K562 (cell line): ENCODE results near the gene RNF114. TPM values are rescaled to one million over a fixed set of nuclear protein-coding genes. Genes with fewer than 3 reads are reported as not detected.

Experiments
- ATAC-seq: fragments of 200-7000 bp; cut with Tn5 transposase; 3 replicates; pipeline ENCODE4 v1.9.1; 2020; ENCODE audit warnings: moderate library complexity
- BruUV-seq: library from RNA; stranded (reverse); fragments of 400-500 nt; replicated peaks from 2 replicates; lab custom pipeline; 2021; lab: Mats Ljungman, UMichigan
- CTCF ChIA-PET: fragments of 300-600 bp; formaldehyde crosslinking; extraction: SDS; loops from one replicate; lab custom pipeline; 2021; ENCODE audit warnings: low intra/inter-chr PET ratio; lab: Yijun Ruan, JAX
- POLR2A ChIA-PET: fragments of 300-600, 350-650 bp; sonication (Branson Sonifier 250); formaldehyde crosslinking; extraction: SDS; loops from one replicate; lab custom pipeline; 2021; ENCODE audit warnings: antibody characterized with exemption, inconsistent platforms; lab: Yijun Ruan, JAX
- DNase-seq, 4 experiments: peaks; one replicate each; pipeline versions ENCODE4 v3.0.0 to v3.0.0-alpha.2; 2011 to 2018; ENCODE audit warnings: low spot score in 3 of 4, mixed read lengths in 3 of 4; ENCODE audit errors: extremely low read depth in 1 of 4
- FAIRE-seq: peaks from 2 replicates; lab custom pipeline; 2011; peaks lifted over from hg19 to GRCh38; lab: Jason Lieb, UNC
- H2AFZ ChIP-seq: 2 replicates; pipeline ENCODE4 v1.6.0; 2011; ENCODE audit warnings: low read depth, low read length, control low read depth, inconsistent platforms
- H3K27ac ChIP-seq: fragments of 200-600 bp; 3 replicates; pipeline ENCODE4 v1.8.0; 2011; ENCODE audit warnings: low read depth, mild to moderate bottlenecking, control low read depth, inconsistent platforms, low read length, moderate library complexity, mixed read lengths; ENCODE audit errors: extremely low read depth
- H3K27me3 ChIP-seq, 2 experiments: fragments of 300-600 bp in 1 of 2; 2 replicates in 1 of 2; 3 replicates in 1 of 2; pipeline versions ENCODE4 v1.6.0 to v1.8.0; 2011; ENCODE audit warnings: inconsistent platforms in 2 of 2, low read length in 2 of 2, mild to moderate bottlenecking in 1 of 2, mixed read lengths in 1 of 2, moderate library complexity in 1 of 2; ENCODE audit not compliant: control insufficient read depth in 2 of 2, insufficient read depth in 2 of 2
- H3K36me3 ChIP-seq: fragments of 300-600 bp; 3 replicates; pipeline ENCODE4 v1.8.0; 2011; ENCODE audit warnings: mild to moderate bottlenecking, low read length, inconsistent platforms; ENCODE audit not compliant: control insufficient read depth, insufficient read depth
- H3K4me1 ChIP-seq, 2 experiments: fragments of 200-600 bp in 1 of 2; replicated peaks in 1 of 2; 2 replicates in 1 of 2; 3 replicates in 1 of 2; pipeline versions ENCODE4 v1.5.1 to v1.8.0; 2011; ENCODE audit warnings: inconsistent platforms in 2 of 2, low read length in 2 of 2, mild to moderate bottlenecking in 1 of 2, mixed read lengths in 1 of 2, moderate library complexity in 1 of 2; ENCODE audit not compliant: control insufficient read depth in 2 of 2, insufficient read depth in 2 of 2
- H3K4me2 ChIP-seq: 2 replicates; pipeline ENCODE4 v1.6.1; 2011; ENCODE audit warnings: low read length, control low read depth, inconsistent platforms, mixed read lengths; ENCODE audit not compliant: insufficient read depth
- H3K4me3 ChIP-seq: fragments of 200-600 bp; sonication (generic), shearing (Covaris generic); 2 replicates; pipeline ENCODE4 v1.5.1; 2016; ENCODE audit warnings: control low read depth, inconsistent platforms
- H3K79me2 ChIP-seq: fragments of 200-600 bp; 3 replicates; pipeline ENCODE4 v1.8.0; 2011; ENCODE audit warnings: low read length, inconsistent platforms; ENCODE audit not compliant: control insufficient read depth, insufficient read depth
- H3K9ac ChIP-seq, 2 experiments: 2 replicates each; pipeline versions ENCODE4 v1.6.0 to v1.6.1; 2011; ENCODE audit warnings: low read depth in 2 of 2, low read length in 2 of 2, control low read depth in 1 of 2, inconsistent platforms in 1 of 2, mild to moderate bottlenecking in 1 of 2, mixed read lengths in 1 of 2; ENCODE audit not compliant: insufficient read depth in 1 of 2
- H3K9me1 ChIP-seq: one replicate; pipeline ENCODE4 v1.6.0; 2011; ENCODE audit warnings: inconsistent platforms, mild to moderate bottlenecking, low read length, moderate library complexity; ENCODE audit not compliant: control insufficient read depth, insufficient read depth
- H3K9me3 ChIP-seq: replicated peaks from 2 replicates; pipeline ENCODE4 v1.5.1; 2011; ENCODE audit warnings: low read depth, low read length, inconsistent platforms; ENCODE audit not compliant: control insufficient read depth, insufficient read depth
- H4K20me1 ChIP-seq: replicated peaks from 2 replicates; pipeline ENCODE4 v1.6.1; 2011; ENCODE audit warnings: low read length, inconsistent platforms, mixed read lengths; ENCODE audit not compliant: control insufficient read depth, insufficient read depth
- ATF4 ChIP-seq: fragments of 450-650 bp; formaldehyde crosslinking; IDR thresholded peaks from 2 replicates; pipeline ENCODE4 v1.4.0; 2022; ENCODE audit warnings: mild to moderate bottlenecking, moderate library complexity
- DLX4 ChIP-seq: fragments of 250-450 bp; sonication (Bioruptor Pico); IDR thresholded peaks from 2 replicates; pipeline ENCODE4 v1.6.1; 2021; ENCODE audit warnings: mild to moderate bottlenecking
- HMGXB4 ChIP-seq: sonication (generic); formaldehyde crosslinking; IDR thresholded peaks from 2 replicates; pipeline ENCODE4 v1.8.1; 2023; ENCODE audit warnings: mild to moderate bottlenecking, missing genetic modification reagents
- IRF1 ChIP-seq: sonication (generic); formaldehyde crosslinking; IDR thresholded peaks from 2 replicates; pipeline ENCODE4 v1.8.0; 2022; ENCODE audit warnings: missing genetic modification reagents, mild to moderate bottlenecking, borderline replicate concordance
- KDM5B ChIP-seq: fragments of 200-600 bp; sonication (generic); IDR thresholded peaks from 2 replicates; pipeline ENCODE4 v1.6.1; 2012; ENCODE audit warnings: low read depth, mild to moderate bottlenecking, moderate library complexity, low read length, control low read depth, inconsistent platforms; ENCODE audit not compliant: insufficient replicate concordance
- L3MBTL2 ChIP-seq: fragments of 450-650 bp; IDR thresholded peaks from 2 replicates; pipeline ENCODE4 v1.6.1; 2016; ENCODE audit warnings: mild to moderate bottlenecking, moderate library complexity
- MECOM ChIP-seq: fragments of 250-450 bp; sonication (Bioruptor Pico); IDR thresholded peaks from 2 replicates; pipeline ENCODE4 v1.8.0; 2022; ENCODE audit warnings: inconsistent platforms
- TAF15 ChIP-seq: fragments of 200-400 bp; formaldehyde crosslinking; IDR thresholded peaks from 2 replicates; pipeline ENCODE4 v1.6.1; 2017; ENCODE audit warnings: mild to moderate bottlenecking, low read depth, low read length, moderate library complexity
- TEAD4 ChIP-seq, 2 experiments: sonication (generic) in 1 of 2; formaldehyde crosslinking in 1 of 2; IDR thresholded peaks; 2 replicates each; pipeline versions ENCODE4 v1.6.1 to v1.8.0; 2012 to 2022; ENCODE audit warnings: borderline replicate concordance in 1 of 2, inconsistent platforms in 1 of 2, low read length in 1 of 2, mild to moderate bottlenecking in 1 of 2, missing genetic modification reagents in 1 of 2
- UBTF ChIP-seq, 2 experiments: IDR thresholded peaks; 2 replicates each; pipeline ENCODE4 v1.6.1; 2012; ENCODE audit warnings: improper control_type of control experiment in 2 of 2, low read depth in 2 of 2, low read length in 2 of 2, borderline replicate concordance in 1 of 2
- ZSCAN29 ChIP-seq: fragments of 450-650 bp; IDR thresholded peaks from 2 replicates; pipeline ENCODE4 v1.6.1; 2017
- WGBS: fragments of 100-300 bp; shearing (Covaris generic); methylation state at CpG from one replicate; pipeline ENCODE4 v1.1.6; 2016; ENCODE audit warnings: low coverage, mixed read lengths; ENCODE audit not compliant: insufficient coverage; ENCODE audit errors: missing lambda C conversion rate; 5-methylcytosine and 5-hydroxymethylcytosine counted together
- in situ Hi-C: fragments of 300-500 bp; cut with MboI; formaldehyde crosslinking; loops from 4 replicates; pipeline ENCODE4 v1.15.0; 2018; ENCODE audit warnings: inconsistent platforms, mixed read lengths
- intact Hi-C: fragments of 100-400 bp; cut with micrococcal nuclease; formaldehyde crosslinking; loops from 2 replicates; pipeline ENCODE4 v1.14.2; 2022
- polyA plus RNA-seq, 8 experiments: library from polyadenylated mRNA; depleted of rRNA in 4 of 8; stranded (reverse) in 5 of 8; unstranded in 3 of 8; fragments of >200 nt; fragmentation: Nextera tagmentation in 2 of 8; fragmentation: Illumina TruSeq in 1 of 8; extraction: Ambion mirVana in 2 of 8; extraction: Trizol in 1 of 8; gene quantifications; 2 replicates each; pipeline versions ENCODE4 v1.2.1 to v1.2.3, GENCODE V29; 2011 to 2014; ENCODE audit warnings: inconsistent platforms in 1 of 8, missing spikeins in 1 of 8
- total RNA-seq, 7 experiments: library from RNA; depleted of rRNA in 6 of 7; stranded (reverse); fragments of >200 nt in 6 of 7; fragmentation: Illumina TruSeq in 2 of 7; extraction: Trizol in 2 of 7; gene quantifications; 2 replicates each; pipeline versions ENCODE4 v1.2.1 to v1.2.3, GENCODE V29; 2011 to 2021; ENCODE audit warnings: low replicate concordance in 1 of 7

RNF114 gene
- total and polyA plus RNA-seq, 9 of the 15 experiments (the other 6 are each of a cell fraction or from before 2014, with no cell fraction given): 38.6 to 111 (median 62.6) TPM

GRCh38 chr20:49990271-49990720 is 54.1 kb downstream of the RNF114 start:
- H3K9ac ChIP-seq: peak overlapping the region; percentile 63 to 85; a peak in 2 of 4 replicates
- no peak for TF ChIP-seq UBTF (IDR thresholded peaks at IDR 0.05; ENCODE audit: borderline replicate concordance in 1 of 2, low read depth in 2 of 2, low read length in 2 of 2)
- TF ChIP-seq IRF1 (CRISPR knock-in tag): no peak
- TF ChIP-seq TAF15: no peak
- TF ChIP-seq HMGXB4 (CRISPR knock-in tag): no peak
- TF ChIP-seq ATF4 (CRISPR knock-in tag): no peak
- no peak for TF ChIP-seq ZSCAN29
- TF ChIP-seq L3MBTL2: no peak
- no peak for TF ChIP-seq TEAD4 (IDR thresholded peaks at IDR 0.05; ENCODE audit: low read length)
- no peak for TF ChIP-seq TEAD4 (CRISPR knock-in tag; IDR thresholded peaks at IDR 0.05; ENCODE audit: borderline replicate concordance)
- TF ChIP-seq DLX4 (CRISPR knock-in tag): no peak
- TF ChIP-seq MECOM (CRISPR knock-in tag): no peak
- TF ChIP-seq KDM5B: no peak

More at GRCh38 chr20:49990271-49990720, 54.1 kb downstream of the RNF114 start:
- ChIA-PET POLR2A (interaction anchor here (0.6 to 6.3 kb wide), 5 partner anchors 9 to 79 kb away, joined by 3 to 78 read pairs (median 7); no protein-coding TSS in a partner anchor), CTCF (no interaction called here)
- in situ Hi-C loops: no loop called here
- intact Hi-C loops: no loop called here
- Histone ChIP-seq H4K20me1 (no peaks in the 10 kb centered on the region; the same call in 1 of the 2 replicates), H3K9me1 (peaks cover 8% of the 10 kb centered on the region), H2AFZ (peak overlapping the region; percentile 89), H3K27me3 (no peaks in the 10 kb centered on the region), H3K36me3 (peaks cover 38% of the 10 kb centered on the region), H3K4me3 (no peak overlapping the region), H3K27ac (peak overlapping the region; percentile 80; the same call in 2 of the 3 replicates), H3K4me2 (no peak overlapping the region), H3K9me3 (no peaks in the 10 kb centered on the region), H3K79me2 (peaks cover 25% of the 10 kb centered on the region), H3K4me1 (peaks cover 40 to 47% of the 10 kb centered on the region in 2 experiments)
- no TSS peak for BruUV-seq
- WGBS: 87% methylated on average over 8 of the region's 9 CpGs
- DNase-seq (no peak), FAIRE-seq (no peak), ATAC-seq (no peak)
